Left ventricle myocardium inferior (tissue), 1 donor: ENCODE data around the gene CDC14B. TPM values are rescaled to one million over a fixed set of nuclear protein-coding genes. Genes with fewer than 3 reads are reported as not detected.
"Not testable (repeated sequence)": the region's sequence is repeated elsewhere in the genome, so short reads cannot be mapped to it uniquely, and the experiment has no call there.

Experiments
- DNase-seq: peaks from one replicate; pipeline ENCODE4 v3.0.0-alpha.2; 2020
- H3K27ac ChIP-seq: fragments of 200-600 bp; replicated peaks from 2 replicates; pipeline ENCODE4 v1.8.0; 2021
- H3K27me3 ChIP-seq: fragments of 200-600 bp; 2 replicates; pipeline ENCODE4 v1.8.0; 2021; ENCODE audit warnings: low read depth
- H3K36me3 ChIP-seq: fragments of 200-600 bp; 2 replicates; pipeline ENCODE4 v1.8.0; 2021
- H3K4me1 ChIP-seq: fragments of 200-600 bp; 2 replicates; pipeline ENCODE4 v1.8.0; 2021
- H3K4me3 ChIP-seq: fragments of 200-600 bp; 2 replicates; pipeline ENCODE4 v1.8.0; 2021; ENCODE audit warnings: mild to moderate bottlenecking, moderate library complexity
- H3K9me3 ChIP-seq: fragments of 200-600 bp; replicated peaks from 2 replicates; pipeline ENCODE4 v1.8.0; 2021
- intact Hi-C: fragments of 100-400 bp; cut with micrococcal nuclease; formaldehyde crosslinking; loops from one replicate; pipeline ENCODE4 v1.11.0; 2022
- total RNA-seq: library from RNA; stranded (reverse); fragmentation: NEBNext Ultra II Directional; extraction: Animal tissue kit (Norgen Biotek cat#: 25700); gene quantifications from one replicate; pipeline ENCODE4 v1.2.1, GENCODE V29; 2021
- TF ChIP-seq, protein P1 (sequence below): fragments of 200-600 bp; IDR thresholded peaks from 2 replicates; pipeline ENCODE4 v1.8.0; 2021; ENCODE audit warnings: antibody characterized with exemption, mild to moderate bottlenecking, borderline replicate concordance
- donor health status: DM: no; HTN: yes; CAD: no; lungs with severe emphysema.

CDC14B gene
- total RNA-seq, 1 donor from 2014 or later, result 26.4 TPM

DNA sequence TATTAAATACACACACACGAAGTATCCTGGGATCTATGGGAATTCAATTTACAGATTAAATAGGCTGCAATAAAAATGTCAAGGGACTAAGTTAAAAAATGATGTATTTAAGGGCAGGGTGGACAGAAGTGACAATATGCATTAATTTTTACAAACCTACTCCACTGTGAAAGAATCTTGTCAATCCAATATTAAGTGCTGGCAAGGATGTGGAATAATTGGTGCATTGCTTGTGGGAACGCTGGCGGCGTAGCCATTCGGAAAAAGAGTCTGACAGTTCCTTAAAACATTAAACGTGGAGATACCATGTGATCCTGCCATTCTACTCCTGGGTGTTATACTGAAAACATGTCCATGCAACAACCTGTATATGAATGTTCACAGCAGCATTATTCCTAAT, 4.2 kb downstream of the CDC14B start:
- Histone ChIP-seq H3K27ac (no peak overlapping the region), H3K27me3 (peaks cover 10% of the 10 kb centered on the region), H3K4me1 (peaks cover 62% of the 10 kb centered on the region), H3K9me3 (no peaks in the 10 kb centered on the region), H3K4me3 (no peak overlapping the region), H3K36me3 (no peaks in the 10 kb centered on the region)
- TF ChIP-seq, protein P1, sequence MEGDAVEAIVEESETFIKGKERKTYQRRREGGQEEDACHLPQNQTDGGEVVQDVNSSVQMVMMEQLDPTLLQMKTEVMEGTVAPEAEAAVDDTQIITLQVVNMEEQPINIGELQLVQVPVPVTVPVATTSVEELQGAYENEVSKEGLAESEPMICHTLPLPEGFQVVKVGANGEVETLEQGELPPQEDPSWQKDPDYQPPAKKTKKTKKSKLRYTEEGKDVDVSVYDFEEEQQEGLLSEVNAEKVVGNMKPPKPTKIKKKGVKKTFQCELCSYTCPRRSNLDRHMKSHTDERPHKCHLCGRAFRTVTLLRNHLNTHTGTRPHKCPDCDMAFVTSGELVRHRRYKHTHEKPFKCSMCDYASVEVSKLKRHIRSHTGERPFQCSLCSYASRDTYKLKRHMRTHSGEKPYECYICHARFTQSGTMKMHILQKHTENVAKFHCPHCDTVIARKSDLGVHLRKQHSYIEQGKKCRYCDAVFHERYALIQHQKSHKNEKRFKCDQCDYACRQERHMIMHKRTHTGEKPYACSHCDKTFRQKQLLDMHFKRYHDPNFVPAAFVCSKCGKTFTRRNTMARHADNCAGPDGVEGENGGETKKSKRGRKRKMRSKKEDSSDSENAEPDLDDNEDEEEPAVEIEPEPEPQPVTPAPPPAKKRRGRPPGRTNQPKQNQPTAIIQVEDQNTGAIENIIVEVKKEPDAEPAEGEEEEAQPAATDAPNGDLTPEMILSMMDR, result no peak
- no peak for DNase-seq
- intact Hi-C loops, result no loop called here

DNA sequence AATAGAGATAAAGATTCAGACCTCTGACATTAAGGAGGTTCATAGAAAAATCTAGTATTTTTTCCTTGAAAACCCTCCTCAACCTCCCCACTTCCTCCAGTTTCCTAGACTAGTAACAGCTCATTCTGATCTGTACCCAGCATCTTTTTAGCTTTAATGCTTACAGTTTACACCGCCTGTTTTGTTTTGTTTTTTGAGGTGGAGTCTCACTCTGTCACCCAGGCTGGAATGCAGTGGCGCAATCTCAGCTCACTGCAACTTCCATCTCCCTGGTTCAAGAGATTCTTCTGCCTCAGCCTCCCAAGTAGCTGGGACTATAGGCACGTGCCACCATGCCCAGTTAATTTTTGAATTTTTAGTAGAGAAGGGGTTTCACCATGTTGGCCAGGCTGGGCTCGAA, 5.0 kb downstream of the CDC14B start:
- H3K4me3 ChIP-seq, intact Hi-C loops, H3K27ac ChIP-seq, H3K9me3 ChIP-seq, H3K27me3 ChIP-seq, DNase-seq, H3K36me3 ChIP-seq: not testable (repeated sequence)
- peaks cover 59% of the 10 kb centered on the region for H3K4me1 ChIP-seq

DNA sequence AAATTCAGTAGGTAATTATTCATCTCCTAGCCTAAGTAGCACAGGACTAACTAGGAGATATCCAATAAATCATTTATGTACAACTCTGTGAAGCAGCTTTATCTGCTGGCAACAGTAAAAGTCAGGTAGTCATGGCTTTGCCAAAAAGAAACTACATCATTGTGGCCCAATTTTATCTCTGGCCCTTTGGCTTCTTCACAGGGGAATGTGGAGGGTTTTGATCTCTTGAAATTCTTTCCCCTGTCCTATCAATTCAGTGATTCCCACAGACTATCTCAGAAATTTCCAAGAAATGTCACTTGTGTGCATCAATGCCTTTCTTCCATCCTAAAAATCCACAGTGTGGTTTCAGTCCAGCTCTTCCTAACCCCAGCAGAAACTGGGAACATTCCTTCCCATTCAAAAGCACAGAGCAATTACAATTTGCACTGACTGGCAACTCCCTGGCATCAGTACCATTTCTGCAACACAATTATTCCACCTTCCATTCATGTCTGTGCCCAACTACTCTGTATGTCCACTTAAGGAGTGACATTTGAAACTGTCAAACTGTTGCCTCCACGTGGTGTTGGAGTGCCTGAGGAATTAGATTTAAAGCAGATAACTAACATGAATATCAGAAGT, 6.6 kb downstream of the CDC14B start:
- intact Hi-C loops, result no loop called here

DNA sequence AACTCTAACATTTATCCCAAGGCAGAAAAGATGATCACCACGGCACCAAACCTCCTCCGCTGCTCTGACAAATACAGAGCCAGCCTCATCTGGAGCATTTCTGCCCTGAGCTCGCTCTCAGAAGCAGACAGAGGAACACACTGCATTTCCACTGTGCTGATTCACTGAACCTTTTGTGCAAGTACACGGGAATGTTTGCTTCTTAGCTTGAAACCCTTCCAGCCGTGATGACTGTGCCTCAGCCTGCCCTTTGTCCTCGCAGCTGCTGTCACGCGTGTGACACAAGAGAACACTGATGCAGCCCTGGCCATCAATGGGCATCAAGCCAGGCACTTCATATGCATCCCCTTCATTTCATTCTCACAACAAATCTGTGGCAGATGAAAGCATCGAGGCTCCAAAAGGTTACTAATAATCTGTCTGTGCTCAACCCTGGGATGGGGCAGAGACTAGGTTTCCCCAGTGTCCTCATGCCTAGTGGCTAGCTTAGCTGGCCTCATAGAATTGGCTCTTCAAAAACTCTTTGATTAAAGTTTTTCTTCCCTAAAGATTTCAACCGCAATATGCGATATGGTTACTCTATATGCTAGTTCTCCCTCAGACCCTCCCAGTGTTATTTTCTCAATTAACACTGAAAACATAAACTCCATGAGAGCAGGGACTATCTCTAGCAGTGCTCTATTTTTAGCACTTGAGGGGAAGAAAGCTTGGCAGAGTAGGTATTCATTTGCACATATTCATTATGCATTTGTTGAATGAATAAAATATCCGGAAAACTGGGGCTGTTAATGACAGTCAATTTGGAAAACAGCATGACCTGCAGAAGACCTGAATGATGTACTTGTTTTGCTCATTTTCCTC, 7.3 kb downstream of the CDC14B start:
- H3K4me3 ChIP-seq, result peak overlapping the region; percentile 43
- no peaks in the 10 kb centered on the region for H3K9me3 ChIP-seq
- intact Hi-C loops, result no loop called here
- TF ChIP-seq, protein P1, result no peak
- H3K27ac ChIP-seq, result peak overlapping the region; percentile 81
- H3K36me3 ChIP-seq, result no peaks in the 10 kb centered on the region
- H3K27me3 ChIP-seq, result no peaks in the 10 kb centered on the region
- DNase-seq, result peak; percentile 50
- H3K4me1 ChIP-seq, result peaks cover 54% of the 10 kb centered on the region

More for the DNA sequence above, 6.6 kb downstream of the CDC14B start:
- Histone ChIP-seq H3K27me3 (peaks cover 2% of the 10 kb centered on the region), H3K4me1 (peaks cover 55% of the 10 kb centered on the region), H3K9me3 (no peaks in the 10 kb centered on the region), H3K36me3 (no peaks in the 10 kb centered on the region), H3K27ac (peak overlapping the region; percentile 81), H3K4me3 (no peak overlapping the region)
- DNase-seq, result no peak
- TF ChIP-seq, protein P1, result no peak

DNA sequence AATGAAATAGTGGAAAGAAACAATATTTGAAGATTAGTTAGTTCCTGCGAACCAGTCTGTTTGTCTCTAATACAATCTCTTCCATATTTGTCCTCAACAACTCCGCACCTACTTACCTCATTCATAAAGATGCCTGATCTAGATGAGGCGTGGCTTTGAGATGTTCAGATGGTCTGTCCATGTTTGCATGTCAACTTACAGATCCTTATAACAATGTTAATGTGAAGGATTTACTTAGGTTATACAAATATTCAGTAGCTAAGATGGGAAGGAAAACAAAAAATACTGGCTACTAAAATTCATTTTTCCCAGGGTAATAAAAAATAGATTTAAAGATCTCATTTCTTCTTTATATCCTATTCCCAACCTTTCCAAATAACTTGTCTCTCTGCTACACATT, 8.3 kb downstream of the CDC14B start:
- Histone ChIP-seq H3K27ac (peak overlapping the region; percentile 81), H3K9me3 (no peaks in the 10 kb centered on the region), H3K4me1 (peaks cover 53% of the 10 kb centered on the region), H3K27me3 (no peaks in the 10 kb centered on the region), H3K4me3 (no peak overlapping the region), H3K36me3 (no peaks in the 10 kb centered on the region)
- TF ChIP-seq, protein P1, result no peak
- no peak for DNase-seq
- intact Hi-C loops, result no loop called here

DNA sequence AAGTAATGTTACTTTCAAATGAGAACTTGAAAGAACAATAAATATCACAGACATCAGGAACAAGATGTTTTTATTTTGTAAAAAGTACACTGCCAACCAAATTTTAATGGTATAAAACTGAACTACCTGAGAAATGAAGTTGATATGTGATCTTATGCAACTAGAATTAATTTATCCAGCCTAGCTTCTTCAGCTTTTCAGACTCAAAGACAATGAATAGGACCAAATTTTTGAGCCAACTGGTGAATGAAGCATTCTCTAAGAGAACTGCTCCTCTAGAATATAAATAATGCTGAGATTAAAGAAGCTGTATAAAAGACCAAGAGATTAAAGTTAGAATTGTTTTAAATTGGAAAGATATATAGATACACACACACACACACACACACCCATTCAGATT, 9.9 kb downstream of the CDC14B start:
- H3K36me3 ChIP-seq, result no peaks in the 10 kb centered on the region
- no peak overlapping the region for H3K4me3 ChIP-seq
- DNase-seq, result no peak
- no peaks in the 10 kb centered on the region for H3K27me3 ChIP-seq
- intact Hi-C loops, result no loop called here
- H3K9me3 ChIP-seq, result no peaks in the 10 kb centered on the region
- TF ChIP-seq, protein P1, result no peak
- peaks cover 64% of the 10 kb centered on the region for H3K4me1 ChIP-seq
- no peak overlapping the region for H3K27ac ChIP-seq
